A549 (cell line): ENCODE data around the gene GALNTL6. TPM values are rescaled to one million over a fixed set of nuclear protein-coding genes. Genes with fewer than 3 reads are reported as not detected.
"Not testable (repeated sequence)": the region's sequence is repeated elsewhere in the genome, so short reads cannot be mapped to it uniquely, and the experiment has no call there.

ENCODE experiments used
- ATAC-seq, 2 experiments: fragments of 200-7000 bp in 1 of 2; fragments of >200 bp in 1 of 2; cut with Nextera tagmentation in 1 of 2; cut with Tn5 transposase in 1 of 2; 3 replicates each; pipeline versions ENCODE4 v1.8.0 to v1.9.1; 2018 to 2020; ENCODE audit warnings: mild to moderate bottlenecking in 1 of 2, moderate library complexity in 1 of 2
- CTCF ChIA-PET: fragments of 300-600 bp; sonication (Branson Sonifier 250); formaldehyde crosslinking; extraction: SDS; loops from one replicate; lab custom pipeline; 2021; ENCODE audit warnings: antibody characterized with exemption, inconsistent platforms; lab: Yijun Ruan, JAX
- POLR2A ChIA-PET: fragments of 350-600 bp; formaldehyde crosslinking; extraction: SDS; loops from one replicate; lab custom pipeline; 2021; ENCODE audit warnings: antibody characterized with exemption, inconsistent platforms; lab: Yijun Ruan, JAX
- DNase-seq, 2 experiments: peaks; one replicate each; pipeline versions ENCODE4 v3.0.0 to v3.0.0-alpha.2; 2011 to 2016; ENCODE audit warnings: low read depth in 1 of 2, low spot score in 1 of 2
- FAIRE-seq: peaks from 2 replicates; lab custom pipeline; 2011; peaks lifted over from hg19 to GRCh38; lab: Jason Lieb, UNC
- H3K27ac ChIP-seq, 2 experiments: fragments of >200 bp; sonication (Bioruptor Twin); formaldehyde crosslinking; 3 replicates each; pipeline ENCODE4 v1.5.1; 2016 to 2017
- H3K4me1 ChIP-seq: fragments of >200 bp; sonication (Bioruptor Twin); formaldehyde crosslinking; 3 replicates; pipeline ENCODE4 v1.6.1; 2016
- H3K4me2 ChIP-seq: fragments of >200 bp; sonication (Bioruptor Twin); formaldehyde crosslinking; 3 replicates; pipeline ENCODE4 v1.6.1; 2016
- H3K4me3 ChIP-seq: fragments of >200 bp; sonication (Bioruptor Twin); formaldehyde crosslinking; 3 replicates; pipeline ENCODE4 v1.5.1; 2016
- H3K9me3 ChIP-seq: fragments of >200 bp; sonication (Bioruptor Twin); formaldehyde crosslinking; 3 replicates; pipeline ENCODE4 v1.6.1; 2016
- CBX2 ChIP-seq: fragments of 200-600 bp; sonication (generic); IDR thresholded peaks from 2 replicates; pipeline ENCODE4 v1.6.1; 2016; ENCODE audit warnings: low read depth, mild to moderate bottlenecking, borderline replicate concordance
- CEBPB ChIP-seq, 2 experiments: fragments of >200 bp in 1 of 2; sonication (Bioruptor Twin) in 1 of 2; formaldehyde crosslinking in 1 of 2; IDR thresholded peaks; 2 replicates each; pipeline ENCODE4 v1.6.1; 2012 to 2016
- CHD4 ChIP-seq: fragments of 200-600 bp; sonication (generic); IDR thresholded peaks from 2 replicates; pipeline ENCODE4 v1.6.1; 2016; ENCODE audit warnings: antibody characterized with exemption, mild to moderate bottlenecking, borderline replicate concordance
- EP300 ChIP-seq, 2 experiments: fragments of >200 bp; sonication (Bioruptor Twin); formaldehyde crosslinking; IDR thresholded peaks; 2 replicates in 1 of 2; 3 replicates in 1 of 2; pipeline ENCODE4 v1.6.1; 2016 to 2017
- ESRRA ChIP-seq: fragments of 150-350 bp; IDR thresholded peaks from 2 replicates; pipeline ENCODE4 v1.6.1; 2014; ENCODE audit warnings: mild to moderate bottlenecking, low read length, borderline replicate concordance
- FOSB ChIP-seq: fragments of 250-450 bp; sonication (Bioruptor Pico); IDR thresholded peaks from 2 replicates; pipeline ENCODE4 v1.5.0; 2020; ENCODE audit warnings: mild to moderate bottlenecking, moderate library complexity
- FOSL2 ChIP-seq, 2 experiments: fragments of 450-650 bp in 1 of 2; fragments of >200 bp in 1 of 2; sonication (Bioruptor Twin) in 1 of 2; formaldehyde crosslinking; IDR thresholded peaks; 2 replicates each; pipeline versions ENCODE4 v1.5.0 to v1.6.1; 2016 to 2020; ENCODE audit warnings: mild to moderate bottlenecking in 1 of 2, moderate library complexity in 1 of 2
- FOXS1 ChIP-seq: fragments of 250-450 bp; sonication (Bioruptor Pico); IDR thresholded peaks from 2 replicates; pipeline ENCODE4 v1.5.0; 2020; ENCODE audit warnings: mild to moderate bottlenecking, moderate library complexity
- GATA3 ChIP-seq: IDR thresholded peaks from 2 replicates; pipeline ENCODE4 v1.6.1; 2012; ENCODE audit warnings: borderline replicate concordance
- HDAC2 ChIP-seq: fragments of 200-600 bp; sonication (generic); IDR thresholded peaks from 2 replicates; pipeline ENCODE4 v1.6.1; 2016
- HOXB13 ChIP-seq: fragments of 250-450 bp; sonication (Bioruptor Pico); IDR thresholded peaks from 2 replicates; pipeline ENCODE4 v1.5.0; 2020; ENCODE audit warnings: low read depth, mild to moderate bottlenecking, moderate library complexity
- JUNB ChIP-seq: fragments of >200 bp; sonication (Bioruptor Twin); formaldehyde crosslinking; IDR thresholded peaks from 2 replicates; pipeline ENCODE4 v1.6.1; 2016
- MYC ChIP-seq: IDR thresholded peaks from 2 replicates; pipeline ENCODE4 v1.6.1; 2012; ENCODE audit warnings: mild to moderate bottlenecking, inconsistent platforms, low read length, improper control_type of control experiment, borderline replicate concordance
- NR3C1 ChIP-seq: fragments of >200 bp; sonication (Bioruptor Twin); formaldehyde crosslinking; IDR thresholded peaks from 3 replicates; pipeline ENCODE4 v1.6.1; 2017
- POLR2A ChIP-seq: IDR thresholded peaks from 2 replicates; pipeline ENCODE4 v1.6.1; 2012; ENCODE audit warnings: mild to moderate bottlenecking, low read length
- RAD21 ChIP-seq, 2 experiments: fragments of >200 bp in 1 of 2; sonication (Bioruptor Twin) in 1 of 2; formaldehyde crosslinking in 1 of 2; IDR thresholded peaks in 1 of 2; conservative IDR thresholded peaks in 1 of 2; 2 replicates in 1 of 2; 3 replicates in 1 of 2; pipeline ENCODE4 v1.6.1; 2012 to 2018; ENCODE audit warnings: inconsistent platforms in 1 of 2
- RNF2 ChIP-seq: fragments of 200-600 bp; sonication (generic); IDR thresholded peaks from 2 replicates; pipeline ENCODE4 v1.6.1; 2016; ENCODE audit warnings: low read depth, mild to moderate bottlenecking, antibody characterized with exemption, moderate library complexity, borderline replicate concordance
- TP53 ChIP-seq: fragments of 250-450 bp; sonication (Bioruptor Pico); IDR thresholded peaks from 2 replicates; pipeline ENCODE4 v1.5.0; 2021; ENCODE audit warnings: mild to moderate bottlenecking, moderate library complexity
- ZFP36 ChIP-seq: fragments of 450-650 bp; IDR thresholded peaks from 2 replicates; pipeline ENCODE4 v1.6.1; 2014; ENCODE audit warnings: borderline replicate concordance; ENCODE audit not compliant: partially characterized antibody
- ZNF302 ChIP-seq: fragments of 250-450 bp; sonication (Bioruptor Pico); IDR thresholded peaks from 2 replicates; pipeline ENCODE4 v1.9.0; 2021; ENCODE audit warnings: inconsistent platforms, mild to moderate bottlenecking, moderate library complexity
- WGBS: methylation state at CpG from one replicate; pipeline ENCODE4 v1.1.6; 2017; ENCODE audit errors: missing lambda C conversion rate; 5-methylcytosine and 5-hydroxymethylcytosine counted together
- polyA plus RNA-seq, 4 experiments: library from polyadenylated mRNA; depleted of rRNA in 3 of 4; stranded (reverse); fragments of >200 nt; fragmentation: RNase III in 1 of 4; extraction: RNeasy Plus Mini Kit Qiagen cat#74134 plus additional on column Dnase treatment in 1 of 4; gene quantifications; 2 replicates in 3 of 4; 3 replicates in 1 of 4; pipeline ENCODE4 v1.2.3, GENCODE V29; 2011 to 2017
- TF ChIP-seq, protein P1 (sequence below): fragments of 250-450 bp; sonication (Bioruptor Pico); IDR thresholded peaks from 2 replicates; pipeline ENCODE4 v1.5.0; 2021; ENCODE audit warnings: mild to moderate bottlenecking, moderate library complexity, borderline replicate concordance
- TF ChIP-seq, protein P2 (sequence below): IDR thresholded peaks from 2 replicates; pipeline ENCODE4 v1.6.1; 2012
- TF ChIP-seq, protein P3 (sequence below): fragments of 150-350 bp; IDR thresholded peaks from 2 replicates; pipeline ENCODE4 v1.6.1; 2014; ENCODE audit warnings: low read depth, mild to moderate bottlenecking, low read length
- TF ChIP-seq, protein P4 (sequence below): fragments of >200 bp; sonication (Bioruptor Twin); formaldehyde crosslinking; IDR thresholded peaks from 3 replicates; pipeline ENCODE4 v1.6.1; 2016

GALNTL6 gene
- polyA plus RNA-seq, 2 of the 4 experiments (the other 2 are of a cell fraction): 0.06 to 0.49 TPM

DNA sequence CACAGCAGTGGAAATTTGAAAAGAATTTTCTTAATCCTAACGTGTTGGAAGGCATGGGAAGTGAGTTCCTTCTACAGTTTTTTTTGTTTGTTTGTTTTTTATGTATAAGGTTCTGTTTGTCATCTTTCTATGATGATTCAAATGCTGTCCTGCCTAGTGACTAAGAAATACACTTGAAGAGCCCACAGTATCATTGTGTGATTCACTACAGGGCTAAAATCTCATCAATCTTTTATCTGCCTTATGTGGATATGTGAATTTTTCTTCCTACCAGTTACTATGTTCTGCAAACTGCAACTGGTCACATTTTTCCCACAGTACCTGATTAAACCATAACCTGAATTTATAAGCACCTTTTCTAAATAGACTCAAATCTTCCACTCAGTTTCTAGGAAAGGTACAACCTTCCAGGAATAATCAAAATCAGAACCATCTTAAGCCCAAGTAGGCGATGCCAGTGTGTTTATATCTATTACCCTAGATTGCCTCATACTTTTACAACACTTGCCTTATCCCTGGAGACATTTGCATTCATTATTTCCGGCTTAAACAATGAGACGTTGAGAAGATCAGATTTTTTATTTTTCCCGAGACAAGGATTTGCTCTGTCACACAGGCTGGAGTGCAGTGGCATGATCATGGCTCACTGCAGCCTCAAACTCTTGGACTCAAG lies 1140.8 kb downstream of the GALNTL6 start:
- no peak for TF ChIP-seq FOXS1 (CRISPR knock-in tag)
- TF ChIP-seq CHD4: no peak
- no peak for TF ChIP-seq FOSL2 (IDR thresholded peaks at IDR 0.05)
- TF ChIP-seq FOSL2 (CRISPR knock-in tag; IDR thresholded peaks at IDR 0.05): peak; percentile 35; the same call in 1 of the 2 replicates
- TF ChIP-seq, all 56 proteins: peak for 1
- peak overlapping the region; percentile 44 to 53; a peak in 5 of 6 replicates for H3K27ac ChIP-seq
- CTCF ChIA-PET: no interaction called here
- POLR2A ChIA-PET: no interaction called here
- no peaks in the 10 kb centered on the region for H3K9me3 ChIP-seq
- ATAC-seq: peak in 1 of 2 experiments; percentile 62; a peak in 2 of 6 replicates
- H3K4me3 ChIP-seq: no peak overlapping the region
- H3K4me1 ChIP-seq: peaks cover 12% of the 10 kb centered on the region
- H3K4me2 ChIP-seq: peak overlapping the region; percentile 47
- FAIRE-seq: no peak
- peak in 1 of 2 experiments; percentile 31 for DNase-seq
- whole genome bisulfite sequencing: 71% methylated on average over 5 of the region's 5 CpGs

DNA sequence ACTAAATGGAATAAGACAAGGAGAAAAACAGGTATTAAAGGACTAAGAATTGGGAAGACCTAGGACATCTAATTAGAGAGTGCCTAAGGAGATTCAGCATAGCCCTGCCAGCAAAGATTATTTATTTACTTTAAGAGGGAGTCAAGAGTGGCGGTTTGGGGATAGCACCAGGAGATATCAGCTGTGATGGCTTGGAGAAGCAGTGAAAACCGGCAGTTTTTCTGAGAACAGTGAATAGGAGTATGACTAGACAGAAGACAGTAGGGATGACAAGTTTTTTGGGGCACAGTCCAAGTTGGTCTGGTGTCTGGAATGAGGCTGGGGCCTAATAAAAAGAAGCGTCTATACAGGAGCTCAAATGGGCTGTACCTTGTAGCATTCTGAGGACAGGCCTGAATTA lies 1143.1 kb downstream of the GALNTL6 start:
- H3K4me2 ChIP-seq, H3K4me3 ChIP-seq, ATAC-seq, H3K9me3 ChIP-seq, DNase-seq, POLR2A ChIA-PET, H3K27ac ChIP-seq, FAIRE-seq, CTCF ChIA-PET: not testable (repeated sequence)
- 99% methylated on average over 3 of the region's 3 CpGs for WGBS
- peaks cover 12% of the 10 kb centered on the region for H3K4me1 ChIP-seq

DNA sequence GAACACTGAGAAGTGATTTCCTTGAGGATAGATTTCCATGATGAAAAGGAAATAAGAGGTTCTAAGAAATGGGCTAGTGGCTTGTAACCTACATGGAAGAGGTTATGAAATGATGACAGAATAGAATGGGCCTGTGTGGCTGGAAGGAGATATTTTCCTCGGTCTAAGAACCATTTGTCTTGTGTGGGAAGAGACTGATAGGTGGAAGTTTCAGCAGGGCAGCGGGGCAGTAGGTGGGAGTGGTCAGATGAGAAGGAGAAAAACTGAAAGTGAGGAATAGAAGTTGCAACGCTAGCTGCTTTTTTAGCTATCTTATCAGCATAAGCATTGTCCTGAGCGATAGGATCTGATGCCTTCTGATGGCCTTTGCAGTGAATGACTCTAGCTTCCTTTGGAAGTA lies 1144.0 kb downstream of the GALNTL6 start:
- POLR2A ChIA-PET: no interaction called here
- FAIRE-seq (no peak), ATAC-seq (no peak), DNase-seq (no peak)
- Histone ChIP-seq H3K4me3 (no peak overlapping the region), H3K4me2 (no peak overlapping the region), H3K4me1 (peaks cover 18% of the 10 kb centered on the region), H3K27ac (no peak overlapping the region), H3K9me3 (no peaks in the 10 kb centered on the region)
- WGBS: 89% methylated on average over 4 of the region's 4 CpGs
- no peak for TF ChIP-seq CBX2
- TF ChIP-seq RNF2: no peak
- TF ChIP-seq POLR2A: no peak
- TF ChIP-seq ESRRA: no peak
- TF ChIP-seq, protein P1, sequence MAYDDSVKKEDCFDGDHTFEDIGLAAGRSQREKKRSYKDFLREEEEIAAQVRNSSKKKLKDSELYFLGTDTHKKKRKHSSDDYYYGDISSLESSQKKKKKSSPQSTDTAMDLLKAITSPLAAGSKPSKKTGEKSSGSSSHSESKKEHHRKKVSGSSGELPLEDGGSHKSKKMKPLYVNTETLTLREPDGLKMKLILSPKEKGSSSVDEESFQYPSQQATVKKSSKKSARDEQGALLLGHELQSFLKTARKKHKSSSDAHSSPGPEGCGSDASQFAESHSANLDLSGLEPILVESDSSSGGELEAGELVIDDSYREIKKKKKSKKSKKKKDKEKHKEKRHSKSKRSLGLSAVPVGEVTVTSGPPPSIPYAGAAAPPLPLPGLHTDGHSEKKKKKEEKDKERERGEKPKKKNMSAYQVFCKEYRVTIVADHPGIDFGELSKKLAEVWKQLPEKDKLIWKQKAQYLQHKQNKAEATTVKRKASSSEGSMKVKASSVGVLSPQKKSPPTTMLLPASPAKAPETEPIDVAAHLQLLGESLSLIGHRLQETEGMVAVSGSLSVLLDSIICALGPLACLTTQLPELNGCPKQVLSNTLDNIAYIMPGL: no peak
- no peak for TF ChIP-seq TP53 (CRISPR knock-in tag)
- TF ChIP-seq, protein P2, sequence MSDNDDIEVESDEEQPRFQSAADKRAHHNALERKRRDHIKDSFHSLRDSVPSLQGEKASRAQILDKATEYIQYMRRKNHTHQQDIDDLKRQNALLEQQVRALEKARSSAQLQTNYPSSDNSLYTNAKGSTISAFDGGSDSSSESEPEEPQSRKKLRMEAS: no peak
- TF ChIP-seq, protein P3, sequence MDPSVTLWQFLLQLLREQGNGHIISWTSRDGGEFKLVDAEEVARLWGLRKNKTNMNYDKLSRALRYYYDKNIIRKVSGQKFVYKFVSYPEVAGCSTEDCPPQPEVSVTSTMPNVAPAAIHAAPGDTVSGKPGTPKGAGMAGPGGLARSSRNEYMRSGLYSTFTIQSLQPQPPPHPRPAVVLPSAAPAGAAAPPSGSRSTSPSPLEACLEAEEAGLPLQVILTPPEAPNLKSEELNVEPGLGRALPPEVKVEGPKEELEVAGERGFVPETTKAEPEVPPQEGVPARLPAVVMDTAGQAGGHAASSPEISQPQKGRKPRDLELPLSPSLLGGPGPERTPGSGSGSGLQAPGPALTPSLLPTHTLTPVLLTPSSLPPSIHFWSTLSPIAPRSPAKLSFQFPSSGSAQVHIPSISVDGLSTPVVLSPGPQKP: no peak
- TF ChIP-seq JUNB: no peak
- CTCF ChIA-PET: no interaction called here

DNA sequence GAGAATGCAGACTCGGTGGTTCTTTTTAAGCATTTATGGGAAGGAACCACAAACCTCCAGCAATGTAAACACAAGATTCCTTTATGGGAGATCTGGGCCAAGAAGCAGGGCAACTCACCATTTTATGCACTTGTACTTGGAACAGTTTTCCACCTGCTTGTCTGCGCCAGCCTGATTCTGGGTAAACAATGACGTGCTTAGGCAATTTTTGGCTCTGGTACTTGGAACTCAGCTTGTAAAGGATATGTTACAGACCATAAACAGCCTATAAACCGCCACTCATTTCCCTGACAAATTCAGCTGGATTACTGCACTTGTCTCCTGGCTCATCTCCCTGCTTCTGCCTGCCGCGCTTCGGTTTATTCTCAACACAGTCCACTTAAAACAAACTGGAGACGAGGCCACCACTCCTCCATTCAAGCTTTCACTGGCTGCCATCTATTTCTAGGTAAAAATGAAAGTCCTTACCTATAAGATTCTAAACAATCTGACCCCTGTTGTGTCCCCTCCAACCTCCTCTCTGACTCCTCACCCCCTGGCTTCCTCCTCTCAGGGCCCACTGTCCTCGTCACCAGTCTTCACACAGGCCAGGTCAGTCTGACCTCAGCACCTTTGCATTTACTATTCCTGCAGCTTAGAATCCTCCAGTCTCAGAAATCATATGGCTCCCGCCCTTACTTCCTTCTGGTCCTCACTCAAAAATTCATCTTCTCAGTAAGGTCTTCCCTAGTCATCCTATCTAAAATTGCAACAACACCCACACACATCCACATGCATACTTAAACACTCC lies 1149.6 kb downstream of the GALNTL6 start:
- DNase-seq (peak; percentile 13 to 78), ATAC-seq (peak; percentile 64 to 88; a peak in 5 of 6 replicates), FAIRE-seq (no peak)
- Histone ChIP-seq H3K4me2 (peak overlapping the region; percentile 65), H3K9me3 (no peaks in the 10 kb centered on the region), H3K27ac (peak overlapping the region; percentile 72 to 85), H3K4me1 (peaks cover 24% of the 10 kb centered on the region), H3K4me3 (0 out of 3 replicates have a peak overlapping the region, but pooled peaks have one; percentile 4)
- ChIA-PET POLR2A (interaction anchor here (1.5 kb wide), 1 partner anchor 16 kb away, joined by 6 read pairs; no protein-coding TSS in a partner anchor), CTCF (interaction anchor here (0.8 to 1.1 kb wide), 2 partner anchors 16 to 50 kb away, joined by 3 read pairs; no protein-coding TSS in a partner anchor)
- 16% methylated on average over 10 of the region's 10 CpGs for WGBS
- TF ChIP-seq ZFP36: no peak
- peak; percentile 56 to 64; a peak in 4 of 5 replicates for TF ChIP-seq EP300 (IDR thresholded peaks at IDR 0.05)
- no peak for TF ChIP-seq MYC
- no peak for TF ChIP-seq FOSB (CRISPR knock-in tag)
- TF ChIP-seq, protein P4, sequence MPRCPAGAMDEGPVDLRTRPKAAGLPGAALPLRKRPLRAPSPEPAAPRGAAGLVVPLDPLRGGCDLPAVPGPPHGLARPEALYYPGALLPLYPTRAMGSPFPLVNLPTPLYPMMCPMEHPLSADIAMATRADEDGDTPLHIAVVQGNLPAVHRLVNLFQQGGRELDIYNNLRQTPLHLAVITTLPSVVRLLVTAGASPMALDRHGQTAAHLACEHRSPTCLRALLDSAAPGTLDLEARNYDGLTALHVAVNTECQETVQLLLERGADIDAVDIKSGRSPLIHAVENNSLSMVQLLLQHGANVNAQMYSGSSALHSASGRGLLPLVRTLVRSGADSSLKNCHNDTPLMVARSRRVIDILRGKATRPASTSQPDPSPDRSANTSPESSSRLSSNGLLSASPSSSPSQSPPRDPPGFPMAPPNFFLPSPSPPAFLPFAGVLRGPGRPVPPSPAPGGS: peak; percentile 56; the same call in 1 of the 3 replicates
- peak in 1 of 2 experiments; percentile 45; a peak in 2 of 4 replicates for TF ChIP-seq CEBPB (IDR thresholded peaks at IDR 0.05)
- no peak for TF ChIP-seq HOXB13
- peak; percentile 82 for TF ChIP-seq GATA3
- no peak for TF ChIP-seq HDAC2
- TF ChIP-seq NR3C1: no peak
- no peak for TF ChIP-seq ZNF302
- TF ChIP-seq RAD21 (conservative IDR thresholded peaks at IDR 0.05 in 1 of 2, IDR thresholded peaks at IDR 0.05 in 1 of 2): peak; percentile 10 to 32; a peak in 1 of 5 replicates
- TF ChIP-seq POLR2A: no peak
